GM18870 (cell line): ENCODE data around the gene SPIB.
"Not testable (repeated sequence)": the region's sequence is repeated elsewhere in the genome, so short reads cannot be mapped to it uniquely, and the experiment has no call there.

Experiments
- ATAC-seq: cut with Tn5 transposase; IDR thresholded peaks from one replicate; pipeline ENCODE4 v1.9.1; 2021; ENCODE audit warnings: moderate library complexity; ENCODE audit not compliant: unreplicated experiment

Gene SPIB

GRCh38 chr19:50390952-50391351 lies 27.8 kb upstream of the SPIB start:
- ATAC-seq = not testable (repeated sequence)

- ATAC-seq = no peak
Observed at GRCh38 chr19:50392759-50393158, 26.0 kb upstream of the SPIB start.

DNA sequence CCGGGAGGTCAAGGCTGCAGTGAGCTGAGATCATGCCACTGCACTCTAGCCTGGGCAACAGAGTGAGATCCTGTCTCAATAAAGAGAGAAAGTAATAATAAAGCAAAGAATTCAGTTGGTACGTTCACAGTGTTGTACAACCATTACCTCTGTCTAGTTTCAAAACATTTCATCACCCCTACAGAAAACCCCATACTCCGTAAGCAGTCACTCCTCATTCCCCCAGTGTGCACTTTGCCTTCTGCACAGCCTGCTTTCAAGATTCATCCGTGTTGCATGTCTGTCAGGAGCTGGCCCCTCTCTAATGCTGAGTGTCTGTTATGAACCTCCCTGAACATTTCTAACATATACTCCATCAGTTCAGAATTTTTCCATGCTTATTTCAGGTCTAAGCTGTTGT lies 25.1 kb upstream of the SPIB start:
- ATAC-seq = no peak

DNA sequence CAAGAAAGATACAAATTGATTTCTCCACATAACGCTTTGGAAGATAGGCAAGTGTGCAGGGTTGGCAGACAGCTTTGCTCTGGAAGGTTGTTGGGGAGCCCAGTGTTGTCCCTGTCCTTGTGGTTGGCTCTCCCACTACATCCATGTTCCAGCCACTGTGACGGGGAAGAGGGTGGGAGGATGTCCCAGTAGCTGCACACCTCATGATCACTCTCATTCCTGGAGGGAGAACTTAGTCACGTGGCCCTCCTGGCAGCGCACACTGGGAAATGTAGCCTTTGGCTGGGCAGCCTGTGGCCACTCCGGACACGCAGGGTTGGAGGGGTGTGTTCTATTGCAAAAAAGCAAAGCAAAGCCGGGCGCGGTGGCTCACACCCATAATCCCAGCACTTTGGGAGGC lies 24.7 kb upstream of the SPIB start:
- no peak for ATAC-seq

DNA sequence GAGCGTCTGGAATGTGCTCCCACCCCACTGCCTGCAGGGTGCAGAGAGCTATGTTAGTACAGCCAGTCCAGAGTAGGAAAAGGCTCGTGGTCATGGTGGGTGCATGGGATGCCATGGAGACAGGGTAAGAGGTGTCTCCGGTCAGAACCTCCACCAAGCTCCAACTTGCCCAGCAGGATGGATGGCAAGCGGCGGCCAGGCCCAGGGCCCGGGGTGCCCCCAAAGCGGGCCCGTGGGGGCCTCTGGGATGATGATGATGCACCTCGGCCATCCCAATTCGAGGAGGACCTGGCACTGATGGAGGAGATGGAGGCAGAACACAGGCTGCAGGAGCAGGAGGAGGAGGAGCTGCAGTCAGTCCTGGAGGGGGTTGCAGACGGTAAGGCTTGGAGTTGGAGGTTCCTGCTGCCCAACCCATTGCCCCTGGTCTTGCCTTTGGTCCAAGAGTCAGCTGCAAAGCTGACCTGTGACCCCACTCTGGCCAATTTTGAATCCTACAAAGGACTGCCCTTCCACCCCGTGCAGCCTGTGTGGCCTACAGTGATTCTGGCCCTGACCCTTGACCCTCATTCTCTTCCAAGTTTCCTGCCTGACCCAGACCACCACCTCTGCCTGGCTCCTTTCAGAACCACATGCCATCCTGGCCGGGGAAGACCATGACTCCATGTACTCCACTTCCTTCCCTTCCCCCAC lies 19.9 kb upstream of the SPIB start:
- no peak for ATAC-seq

- ATAC-seq = no peak
Observed at GRCh38 chr19:50399368-50399745, 19.4 kb upstream of the SPIB start.

DNA sequence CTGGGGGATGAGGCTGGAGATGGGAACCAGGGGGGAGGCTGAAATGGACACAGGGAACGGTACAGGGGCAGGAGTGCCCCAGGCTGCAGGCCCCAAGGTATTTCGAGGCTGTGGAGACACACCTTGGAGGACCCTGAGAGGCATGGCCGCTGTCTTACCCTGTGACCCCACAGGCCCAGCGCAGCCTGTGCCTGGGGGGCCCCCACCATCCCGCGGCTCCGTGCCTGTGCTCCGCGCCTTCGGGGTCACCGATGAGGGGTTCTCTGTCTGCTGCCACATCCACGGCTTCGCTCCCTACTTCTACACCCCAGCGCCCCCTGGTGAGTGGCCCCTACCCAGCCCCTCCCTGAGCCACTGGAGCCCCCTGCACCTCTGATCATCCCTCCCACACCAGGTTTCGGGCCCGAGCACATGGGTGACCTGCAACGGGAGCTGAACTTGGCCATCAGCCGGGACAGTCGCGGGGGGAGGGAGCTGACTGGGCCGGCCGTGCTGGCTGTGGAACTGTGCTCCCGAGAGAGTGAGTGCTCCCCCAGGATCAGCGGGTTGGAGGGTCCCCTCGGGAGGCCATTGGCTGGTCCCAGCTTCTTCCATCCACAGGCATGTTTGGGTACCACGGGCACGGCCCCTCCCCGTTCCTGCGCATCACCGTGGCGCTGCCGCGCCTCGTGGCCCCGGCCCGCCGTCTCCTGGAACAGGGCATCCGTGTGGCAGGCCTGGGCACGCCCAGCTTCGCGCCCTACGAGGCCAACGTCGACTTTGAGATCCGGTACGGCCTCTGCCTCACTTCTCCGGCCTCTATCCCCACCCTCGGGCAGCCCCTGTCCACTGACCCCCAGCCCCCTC lies 16.9 kb upstream of the SPIB start:
- no peak for ATAC-seq

DNA sequence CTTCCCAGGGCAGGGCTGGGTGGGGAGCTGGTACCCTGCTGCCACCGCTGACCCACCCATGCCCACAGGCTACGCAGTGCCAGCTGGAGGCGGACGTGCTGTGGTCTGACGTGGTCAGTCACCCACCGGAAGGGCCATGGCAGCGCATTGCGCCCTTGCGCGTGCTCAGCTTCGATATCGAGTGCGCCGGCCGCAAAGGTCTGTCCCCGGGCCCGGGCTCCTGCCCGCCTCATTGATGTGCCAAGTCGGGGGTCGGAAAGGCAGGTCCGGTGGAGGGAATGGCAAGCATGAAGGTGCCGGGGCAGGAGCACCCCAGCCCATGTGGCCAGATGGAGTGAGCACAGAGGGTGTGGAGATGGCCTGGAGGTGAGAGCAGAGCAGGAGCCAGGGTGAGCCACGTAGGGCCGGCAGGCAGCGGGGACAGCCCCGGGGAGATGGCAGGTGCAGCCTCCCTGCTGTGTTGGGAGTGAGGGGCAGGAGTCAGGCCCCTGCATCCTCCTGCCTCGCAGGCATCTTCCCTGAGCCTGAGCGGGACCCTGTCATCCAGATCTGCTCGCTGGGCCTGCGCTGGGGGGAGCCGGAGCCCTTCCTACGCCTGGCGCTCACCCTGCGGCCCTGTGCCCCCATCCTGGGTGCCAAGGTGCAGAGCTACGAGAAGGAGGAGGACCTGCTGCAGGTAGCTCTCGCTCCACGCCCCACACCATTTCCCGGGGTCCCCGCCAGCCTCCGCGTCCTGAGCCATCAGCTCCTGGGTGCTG lies 16.0 kb upstream of the SPIB start:
- ATAC-seq = no peak

DNA sequence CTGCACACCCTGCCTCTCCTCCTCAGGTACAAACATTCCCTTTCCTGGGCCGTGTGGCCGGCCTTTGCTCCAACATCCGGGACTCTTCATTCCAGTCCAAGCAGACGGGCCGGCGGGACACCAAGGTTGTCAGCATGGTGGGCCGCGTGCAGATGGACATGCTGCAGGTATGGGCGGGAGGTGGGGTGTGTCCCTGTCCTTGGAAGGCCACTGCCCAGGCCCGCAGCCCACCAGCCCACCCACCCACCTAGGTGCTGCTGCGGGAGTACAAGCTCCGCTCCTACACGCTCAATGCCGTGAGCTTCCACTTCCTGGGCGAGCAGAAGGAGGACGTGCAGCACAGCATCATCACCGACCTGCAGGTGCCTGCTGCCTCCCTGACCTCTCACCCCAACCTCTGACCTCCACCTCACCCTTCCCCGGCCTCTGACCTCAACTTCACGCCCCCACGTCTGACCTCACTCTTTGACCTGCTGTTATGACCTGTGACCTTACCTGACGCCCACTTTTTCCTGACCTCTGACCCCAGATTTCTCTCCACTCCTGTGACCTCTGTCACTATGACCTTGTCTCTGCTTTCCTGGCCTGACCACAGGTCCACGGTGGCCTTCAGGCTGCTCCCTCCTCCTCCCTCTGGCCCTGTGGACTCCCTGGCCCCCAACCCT lies 12.4 kb upstream of the SPIB start:
- ATAC-seq = no peak

DNA sequence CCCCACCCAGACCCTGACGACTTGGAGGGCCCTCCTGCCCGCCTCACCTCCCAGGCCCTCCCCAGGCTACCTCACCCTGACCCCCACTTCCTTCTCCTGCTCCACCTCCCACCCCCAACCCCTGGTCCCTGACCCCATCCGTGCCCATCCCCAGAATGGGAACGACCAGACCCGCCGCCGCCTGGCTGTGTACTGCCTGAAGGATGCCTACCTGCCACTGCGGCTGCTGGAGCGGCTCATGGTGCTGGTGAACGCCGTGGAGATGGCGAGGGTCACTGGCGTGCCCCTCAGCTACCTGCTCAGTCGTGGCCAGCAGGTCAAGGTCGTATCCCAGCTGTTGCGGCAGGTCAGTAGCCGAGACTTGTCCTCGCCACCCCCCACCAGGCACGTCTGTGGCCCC lies 11.9 kb upstream of the SPIB start:
- no peak for ATAC-seq

GRCh38 chr19:50409347-50409746 lies 9.4 kb upstream of the SPIB start:
- no peak for ATAC-seq

- ATAC-seq = no peak
Observed at GRCh38 chr19:50410109-50410508, 8.6 kb upstream of the SPIB start.

GRCh38 chr19:50412419-50412818 lies 6.3 kb upstream of the SPIB start:
- ATAC-seq = no peak

DNA sequence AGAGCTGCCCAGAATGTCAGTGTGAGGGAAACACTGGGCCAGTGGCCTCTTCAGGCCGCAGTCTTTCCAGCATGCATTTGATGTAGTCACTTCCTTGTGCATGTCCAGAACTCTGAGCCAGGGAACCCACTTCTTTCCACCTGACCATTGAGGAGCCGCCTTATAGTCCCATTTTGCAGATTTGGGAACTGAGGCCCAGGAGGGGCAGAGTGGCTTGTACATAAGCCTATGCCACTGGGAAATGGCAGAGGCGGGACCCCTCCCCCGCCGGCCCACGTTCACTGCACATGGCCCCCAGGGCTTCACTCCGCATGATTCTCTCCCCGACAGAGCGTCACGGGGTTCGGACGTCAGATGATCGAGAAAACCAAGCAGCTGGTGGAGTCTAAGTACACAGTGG lies 5.6 kb upstream of the SPIB start:
- no peak for ATAC-seq

DNA sequence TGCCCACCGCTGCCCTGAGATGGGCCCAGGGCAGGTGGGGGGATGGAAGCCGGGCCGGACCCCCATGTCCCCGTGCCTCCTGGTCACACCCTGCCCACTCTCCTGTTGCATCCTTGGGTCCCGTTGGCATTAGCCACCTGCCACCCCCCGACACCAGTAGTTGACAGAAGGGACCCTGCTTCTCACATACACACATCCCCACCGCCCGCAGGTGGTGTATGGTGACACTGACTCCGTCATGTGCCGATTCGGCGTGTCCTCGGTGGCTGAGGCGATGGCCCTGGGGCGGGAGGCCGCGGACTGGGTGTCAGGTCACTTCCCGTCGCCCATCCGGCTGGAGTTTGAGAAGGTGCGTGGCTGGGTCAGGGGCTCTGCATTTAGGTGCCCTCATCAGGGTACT lies 5.2 kb upstream of the SPIB start:
- no peak for ATAC-seq

DNA sequence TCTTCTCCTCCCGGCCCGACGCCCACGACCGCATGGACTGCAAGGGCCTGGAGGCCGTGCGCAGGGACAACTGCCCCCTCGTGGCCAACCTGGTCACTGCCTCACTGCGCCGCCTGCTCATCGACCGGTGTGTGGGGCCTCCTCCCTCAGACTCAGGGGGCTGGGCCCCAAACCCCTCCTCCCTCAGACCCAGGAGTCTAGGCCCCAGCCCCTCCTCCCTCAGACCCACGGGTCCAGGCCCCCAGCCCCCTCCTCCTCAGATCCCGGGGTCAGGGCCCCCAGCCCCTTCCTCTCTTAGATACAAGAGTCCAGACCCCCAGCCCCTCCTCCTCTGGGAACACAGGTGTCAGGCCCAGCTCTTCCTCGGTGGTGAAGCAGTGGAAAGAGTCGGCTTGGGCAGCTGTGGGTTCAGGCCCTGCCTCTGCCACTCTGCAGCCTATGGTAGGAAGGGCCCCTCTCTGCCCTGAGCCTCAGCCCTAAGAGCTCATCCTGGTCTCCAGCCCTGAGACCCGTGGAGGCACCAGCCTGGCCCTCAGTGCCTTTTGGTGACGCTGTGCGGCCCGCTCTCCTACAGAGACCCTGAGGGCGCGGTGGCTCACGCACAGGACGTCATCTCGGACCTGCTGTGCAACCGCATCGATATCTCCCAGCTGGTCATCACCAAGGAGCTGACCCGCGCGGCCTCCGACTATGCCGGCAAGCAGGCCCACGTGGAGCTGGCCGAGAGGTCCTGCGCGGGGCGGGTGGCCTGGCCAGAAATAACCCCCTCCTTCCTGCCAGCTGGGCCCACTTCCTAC lies 3.7 kb upstream of the SPIB start:
- ATAC-seq = no peak

GRCh38 chr19:50415661-50416033 lies 3.1 kb upstream of the SPIB start:
- no peak for ATAC-seq

- ATAC-seq = no peak
Observed at GRCh38 chr19:50416034-50416977, 2.4 kb upstream of the SPIB start.
